ENCODE results near the gene TFDP2.

Gene TFDP2, protein sequence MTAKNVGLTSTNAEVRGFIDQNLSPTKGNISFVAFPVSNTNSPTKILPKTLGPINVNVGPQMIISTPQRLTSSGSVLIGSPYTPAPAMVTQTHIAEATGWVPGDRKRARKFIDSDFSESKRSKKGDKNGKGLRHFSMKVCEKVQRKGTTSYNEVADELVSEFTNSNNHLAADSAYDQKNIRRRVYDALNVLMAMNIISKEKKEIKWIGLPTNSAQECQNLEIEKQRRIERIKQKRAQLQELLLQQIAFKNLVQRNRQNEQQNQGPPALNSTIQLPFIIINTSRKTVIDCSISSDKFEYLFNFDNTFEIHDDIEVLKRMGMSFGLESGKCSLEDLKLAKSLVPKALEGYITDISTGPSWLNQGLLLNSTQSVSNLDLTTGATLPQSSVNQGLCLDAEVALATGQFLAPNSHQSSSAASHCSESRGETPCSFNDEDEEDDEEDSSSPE

DNA sequence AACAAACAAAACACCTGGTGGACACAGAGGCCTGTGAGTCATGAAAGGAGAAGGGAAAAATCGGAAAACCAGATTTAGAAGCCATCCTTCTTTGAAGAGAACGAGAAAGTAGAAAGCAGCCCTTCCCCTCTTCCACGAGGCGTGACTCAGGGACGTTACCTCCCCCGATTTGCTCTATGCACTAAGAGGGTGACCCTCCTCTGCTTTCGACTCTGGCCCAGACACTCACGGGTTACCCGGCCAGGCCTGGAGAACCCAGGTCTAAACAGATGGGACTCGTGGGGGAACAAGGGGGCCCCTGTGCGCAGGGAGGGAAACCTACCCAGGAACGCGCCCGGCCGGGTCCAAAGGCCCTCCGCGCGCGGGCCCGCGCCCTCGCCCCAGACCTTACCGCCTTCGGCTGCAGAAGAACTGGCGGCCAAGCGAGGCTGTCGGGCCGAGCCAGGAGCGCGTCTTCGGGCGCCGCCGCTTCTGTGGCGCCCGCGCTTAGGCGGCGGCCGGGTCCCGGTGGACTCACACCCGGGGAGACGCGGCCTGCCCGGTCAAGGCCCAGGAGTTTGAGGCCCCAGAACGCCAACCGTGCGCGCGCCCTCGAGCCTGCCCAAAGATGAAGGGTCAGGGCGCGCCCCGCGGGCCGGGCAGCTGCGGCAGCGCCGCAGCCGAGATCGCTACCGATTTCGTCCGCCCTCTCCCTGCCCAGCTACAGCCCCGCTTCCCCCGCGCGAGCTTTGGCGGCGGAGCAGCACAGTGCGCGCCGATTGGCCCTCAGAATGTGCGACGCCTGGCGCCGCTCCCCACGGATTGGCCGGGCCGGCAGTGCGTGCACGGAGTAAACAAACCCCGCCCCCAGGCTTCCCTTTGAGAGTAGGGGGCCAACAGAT is at the start of gene TFDP2:
TFDP2 (minus strand) TSS at position 753 of the 881 bp plus-strand sequence. CDS start 47,795 bp downstream, outside the sequence.
- TF ChIP-seq, protein P1, sequence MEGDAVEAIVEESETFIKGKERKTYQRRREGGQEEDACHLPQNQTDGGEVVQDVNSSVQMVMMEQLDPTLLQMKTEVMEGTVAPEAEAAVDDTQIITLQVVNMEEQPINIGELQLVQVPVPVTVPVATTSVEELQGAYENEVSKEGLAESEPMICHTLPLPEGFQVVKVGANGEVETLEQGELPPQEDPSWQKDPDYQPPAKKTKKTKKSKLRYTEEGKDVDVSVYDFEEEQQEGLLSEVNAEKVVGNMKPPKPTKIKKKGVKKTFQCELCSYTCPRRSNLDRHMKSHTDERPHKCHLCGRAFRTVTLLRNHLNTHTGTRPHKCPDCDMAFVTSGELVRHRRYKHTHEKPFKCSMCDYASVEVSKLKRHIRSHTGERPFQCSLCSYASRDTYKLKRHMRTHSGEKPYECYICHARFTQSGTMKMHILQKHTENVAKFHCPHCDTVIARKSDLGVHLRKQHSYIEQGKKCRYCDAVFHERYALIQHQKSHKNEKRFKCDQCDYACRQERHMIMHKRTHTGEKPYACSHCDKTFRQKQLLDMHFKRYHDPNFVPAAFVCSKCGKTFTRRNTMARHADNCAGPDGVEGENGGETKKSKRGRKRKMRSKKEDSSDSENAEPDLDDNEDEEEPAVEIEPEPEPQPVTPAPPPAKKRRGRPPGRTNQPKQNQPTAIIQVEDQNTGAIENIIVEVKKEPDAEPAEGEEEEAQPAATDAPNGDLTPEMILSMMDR (IDR thresholded peaks at IDR 0.05; ENCODE audit: low read depth, low read length, missing control alignments) = no peak
- H3K4me3 ChIP-seq (ENCODE audit: low read depth, low read length) = peak within 1 kb of the TSS; percentile 73
- peak; percentile 46 for DNase-seq (ENCODE audit: low read depth)

DNA sequence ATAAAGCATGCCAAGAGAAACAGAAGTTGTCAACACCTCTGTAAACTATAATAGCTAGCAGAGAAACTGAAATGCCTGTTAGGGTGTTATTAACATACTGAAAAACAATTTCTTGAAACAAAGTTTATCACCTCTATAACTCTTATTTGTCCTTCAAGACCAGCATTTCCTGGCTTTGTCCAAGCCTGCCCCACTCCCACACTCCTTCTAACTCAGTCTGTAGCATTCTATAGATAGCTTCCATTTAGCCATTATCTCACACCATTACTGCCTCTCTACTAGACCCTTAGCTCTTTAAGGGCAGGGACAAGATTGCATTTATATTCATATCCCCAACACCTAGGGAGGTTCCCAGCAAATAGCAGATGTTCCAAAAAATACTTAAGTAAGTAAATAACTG is 39.5 kb upstream of the TFDP2 start:
- no peak overlapping the region for H3K4me3 ChIP-seq (ENCODE audit: low read depth, low read length)
- DNase-seq (ENCODE audit: low read depth) = no peak
- TF ChIP-seq, protein P1 (IDR thresholded peaks at IDR 0.05; ENCODE audit: low read depth, low read length, missing control alignments) = no peak

DNA sequence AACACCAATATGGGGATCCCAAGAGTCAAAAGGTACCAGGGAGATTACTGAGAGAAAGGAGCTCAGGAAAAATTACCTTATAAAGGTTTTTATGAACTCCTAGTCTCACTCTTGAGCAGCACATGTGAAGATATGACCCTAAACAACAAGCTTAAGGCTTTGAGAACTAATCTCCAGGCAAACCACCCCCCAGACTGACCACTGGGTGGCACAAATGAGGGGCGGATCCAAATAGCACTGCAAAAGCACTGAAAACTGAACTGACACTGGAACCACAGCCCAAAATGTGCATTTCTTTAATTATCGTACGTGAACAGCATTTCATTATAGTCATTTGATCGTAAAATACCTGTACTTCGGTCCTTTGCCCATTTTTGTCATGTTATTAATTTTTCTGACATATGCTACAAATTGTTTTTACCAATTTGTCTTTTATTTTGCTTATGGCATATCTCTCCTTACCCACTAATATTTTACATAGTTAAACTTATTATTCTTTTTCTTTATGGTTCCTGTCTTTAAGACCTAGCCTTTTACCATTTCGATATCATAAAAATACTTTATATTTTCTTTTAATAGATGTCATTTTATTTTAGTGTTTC is 31.5 kb upstream of the TFDP2 start:
- no peak for DNase-seq (ENCODE audit: low read depth)
- no peak overlapping the region for H3K4me3 ChIP-seq (ENCODE audit: low read depth, low read length)

DNA sequence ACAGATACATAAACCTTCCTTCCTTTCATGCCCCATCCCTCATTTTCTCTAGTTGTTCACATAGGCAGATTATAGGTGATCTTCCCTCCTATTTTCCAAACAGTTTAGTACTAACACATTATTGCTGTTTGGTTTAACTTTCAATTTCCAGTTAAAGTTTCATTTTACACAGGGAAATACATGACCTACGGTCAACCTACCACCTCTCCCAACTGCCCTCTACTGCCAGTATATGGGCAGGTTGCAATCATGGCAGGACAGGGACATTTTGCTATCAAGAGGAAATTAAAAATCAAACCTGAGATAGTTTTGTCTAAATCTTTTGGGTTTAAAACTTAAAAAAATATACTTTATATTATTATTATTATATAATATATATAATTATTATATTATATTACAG is 26.1 kb upstream of the TFDP2 start:
- DNase-seq (ENCODE audit: low read depth) = no peak
- TF ChIP-seq, protein P1 (IDR thresholded peaks at IDR 0.05; ENCODE audit: low read depth, low read length, missing control alignments) = no peak
- H3K4me3 ChIP-seq (ENCODE audit: low read depth, low read length) = no peak overlapping the region

More for the DNA sequence above, 31.5 kb upstream of the TFDP2 start:
- TF ChIP-seq, protein P1 (IDR thresholded peaks at IDR 0.05; ENCODE audit: low read depth, low read length, missing control alignments) = peak; percentile 53

DNA sequence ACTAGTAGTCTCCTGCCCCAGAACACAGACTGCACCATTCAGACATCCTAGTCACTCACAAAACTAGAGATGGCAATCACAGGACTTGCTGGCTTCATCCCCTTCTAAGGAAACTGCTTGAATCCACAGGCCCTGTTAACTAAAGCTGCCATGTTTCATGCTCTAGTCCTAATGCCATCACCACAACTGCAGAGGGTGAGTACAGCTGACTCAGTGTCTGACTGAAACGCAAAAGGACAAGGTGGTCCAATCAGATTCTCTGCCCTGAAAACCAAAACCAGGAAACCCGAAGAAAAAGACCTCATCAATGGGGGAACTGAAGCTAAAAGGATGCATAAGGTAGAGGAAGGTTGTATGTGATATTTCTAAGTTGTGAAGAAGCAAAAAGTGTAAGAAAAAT is 25.2 kb upstream of the TFDP2 start:
- no peak for DNase-seq (ENCODE audit: low read depth)
- TF ChIP-seq, protein P1 (IDR thresholded peaks at IDR 0.05; ENCODE audit: low read depth, low read length, missing control alignments) = no peak
- H3K4me3 ChIP-seq (ENCODE audit: low read depth, low read length) = no peak overlapping the region

DNA sequence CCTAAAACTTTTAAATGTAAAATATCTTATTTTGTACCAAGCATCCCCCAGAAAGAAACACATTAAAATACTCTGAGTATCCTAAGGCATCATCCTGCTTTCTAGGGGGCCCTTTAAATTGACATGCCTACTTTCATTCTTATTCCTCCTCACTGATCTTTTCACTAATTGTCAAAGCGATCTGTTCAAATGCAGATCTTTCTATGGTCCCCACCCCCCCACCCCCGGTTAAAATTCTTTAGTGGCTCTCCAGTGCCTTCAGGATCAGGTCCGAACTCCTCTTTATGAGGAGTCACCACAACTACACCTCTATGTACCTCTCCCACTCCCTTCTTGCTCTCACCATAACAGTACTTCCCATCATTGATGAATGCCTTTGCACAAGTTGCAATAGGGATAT is 19.2 kb upstream of the TFDP2 start:
- no peak overlapping the region for H3K4me3 ChIP-seq (ENCODE audit: low read depth, low read length)
- TF ChIP-seq, protein P1 (IDR thresholded peaks at IDR 0.05; ENCODE audit: low read depth, low read length, missing control alignments) = no peak
- DNase-seq (ENCODE audit: low read depth) = no peak

Measured in GM12864 (cell line).